ENCODE data around the gene CTBP2. TPM values are rescaled to one million over a fixed set of nuclear protein-coding genes. Genes with fewer than 3 reads are reported as not detected.

CTBP2 gene
- total RNA-seq, 2 experiments from 2014 or later = 0.27 to 0.29 TPM

Small RNA genes within 50 kb of the gene (microRNA-seq; reads per million reads assigned to microRNA genes)
- gene MIR4296 (ENCODE audit: borderline microRNAs expressed, borderline number of aligned reads, borderline replicate concordance) = not detected

Other genes with a start within 250 kb of the CTBP2 start
- gene ZRANB1, start 218.4 kb downstream of the CTBP2 start, total RNA-seq = 10 to 100 TPM; 10.5 to 10.8 TPM

All from activated CD4-positive, alpha-beta memory T cell treated with anti-CD3 and anti-CD28 coated beads for 36 hours (primary cell).